Uterus (tissue), 4 donors: ENCODE measurements around the gene RPF1. TPM values are rescaled to one million over a fixed set of nuclear protein-coding genes. Genes with fewer than 3 reads are reported as not detected.
"Not testable (repeated sequence)": the region's sequence is repeated elsewhere in the genome, so short reads cannot be mapped to it uniquely, and the experiment has no call there.

ENCODE experiments used
- DNase-seq, 2 donors: peaks; one replicate each; pipeline ENCODE4 v3.0.0-alpha.2; 2019 to 2020
- H3K27ac ChIP-seq, 2 donors: fragments of 200-600 bp; sonication (generic); 1 replicate in 1 of 2; 2 replicates in 1 of 2; pipeline ENCODE4 v1.5.1; 2016 to 2018
- H3K27me3 ChIP-seq, 2 donors: fragments of 200-600 bp; sonication (generic); one replicate each; pipeline ENCODE4 v1.5.1; 2018 to 2019; ENCODE audit warnings: control low read depth in 1 of 2
- H3K36me3 ChIP-seq, 2 donors: fragments of 200-600 bp; sonication (generic); one replicate each; pipeline ENCODE4 v1.5.1; 2019; ENCODE audit warnings: control low read depth in 1 of 2
- H3K4me1 ChIP-seq, 2 donors: fragments of 200-600 bp; sonication (generic); one replicate each; pipeline ENCODE4 v1.5.1; 2018 to 2019; ENCODE audit warnings: control low read depth in 1 of 2
- H3K4me3 ChIP-seq, 2 donors: fragments of 200-600 bp; sonication (generic); 1 replicate in 1 of 2; 2 replicates in 1 of 2; pipeline ENCODE4 v1.5.1; 2018 to 2019; ENCODE audit warnings: mild to moderate bottlenecking in 1 of 2
- H3K9me3 ChIP-seq, 2 donors: fragments of 200-600 bp; sonication (generic); one replicate each; pipeline ENCODE4 v1.5.1; 2019; ENCODE audit warnings: control low read depth in 1 of 2
- CTCF ChIP-seq, 4 experiments: fragments of 200-600 bp in 2 of 4; fragments of 450-650 bp in 2 of 4; sonication (generic) in 2 of 4; IDR thresholded peaks; one replicate each; pipeline ENCODE4 v1.5.1; 2016 to 2019; ENCODE audit warnings: antibody characterized with exemption in 4 of 4, mild to moderate bottlenecking in 2 of 4, moderate library complexity in 1 of 4
- POLR2A ChIP-seq, 2 donors: fragments of 450-650 bp; IDR thresholded peaks; one replicate each; pipeline ENCODE4 v1.6.1; 2016; ENCODE audit warnings: antibody characterized with exemption in 2 of 2, mild to moderate bottlenecking in 1 of 2, moderate library complexity in 1 of 2
- intact Hi-C: fragments of 100-400 bp; cut with DNase I; formaldehyde crosslinking; loops from one replicate; pipeline ENCODE4 v1.15.1; 2023; ENCODE audit warnings: low total_unique reads
- total RNA-seq, 4 donors: library from RNA; depleted of rRNA in 3 of 4; stranded (reverse); fragments of >200 nt in 3 of 4; gene quantifications; one replicate each; pipeline versions ENCODE4 v1.1.0 to v1.2.4, GENCODE V29; 2014 to 2023
- donor health status: DM: yes; HTN: yes; CAD: no.

RPF1 gene
- total RNA-seq, 4 donors from 2014 or later = 27.8 to 72.9 (median 46.7) TPM

GRCh38 chr1:84434801-84435549, 44.1 kb upstream of the RPF1 start:
- H3K27me3 ChIP-seq = no peaks in the 10 kb centered on the region
- H3K9me3 ChIP-seq = no peaks in the 10 kb centered on the region
- TF ChIP-seq CTCF (IDR thresholded peaks at IDR 0.05) = no peak
- no peak for TF ChIP-seq POLR2A (IDR thresholded peaks at IDR 0.05)
- no peak for DNase-seq
- intact Hi-C loops = loop anchor here (10.0 kb wide), 2 partner anchors 290 to 500 kb away; partner anchors contain the start of gene PRKACB
- no peaks in the 10 kb centered on the region for H3K4me1 ChIP-seq
- H3K36me3 ChIP-seq = no peaks in the 10 kb centered on the region
- no peak overlapping the region for H3K27ac ChIP-seq
- no peak overlapping the region for H3K4me3 ChIP-seq

- H3K27ac ChIP-seq = no peak overlapping the region
- TF ChIP-seq CTCF (IDR thresholded peaks at IDR 0.05) = no peak
- no peak for TF ChIP-seq POLR2A (IDR thresholded peaks at IDR 0.05)
Observed at GRCh38 chr1:84436876-84437655, 42.0 kb upstream of the RPF1 start.

GRCh38 chr1:84442256-84442655, 36.8 kb upstream of the RPF1 start:
- no peaks in the 10 kb centered on the region for H3K4me1 ChIP-seq
- no peak for DNase-seq
- peak; percentile 44 to 67 (median 52) for TF ChIP-seq CTCF (IDR thresholded peaks at IDR 0.05)
- no peak for TF ChIP-seq POLR2A (IDR thresholded peaks at IDR 0.05)
- H3K9me3 ChIP-seq = no peaks in the 10 kb centered on the region
- H3K27ac ChIP-seq = no peak overlapping the region
- intact Hi-C loops = no loop called here
- H3K4me3 ChIP-seq = no peak overlapping the region
- no peaks in the 10 kb centered on the region for H3K36me3 ChIP-seq
- H3K27me3 ChIP-seq = no peaks in the 10 kb centered on the region

More at GRCh38 chr1:84436876-84437655, 42.0 kb upstream of the RPF1 start:
- no peaks in the 10 kb centered on the region for H3K4me1 ChIP-seq
- no peak for DNase-seq
- H3K4me3 ChIP-seq = no peak overlapping the region
- H3K27me3 ChIP-seq = no peaks in the 10 kb centered on the region
- intact Hi-C loops = loop anchor here (10.0 kb wide), 2 partner anchors 292 to 502 kb away; partner anchors contain the start of gene PRKACB
- H3K36me3 ChIP-seq = no peaks in the 10 kb centered on the region
- H3K9me3 ChIP-seq = no peaks in the 10 kb centered on the region

- H3K4me3 ChIP-seq, H3K9me3 ChIP-seq, DNase-seq, H3K4me1 ChIP-seq, H3K27me3 ChIP-seq, intact Hi-C loops, H3K36me3 ChIP-seq, H3K27ac ChIP-seq: not testable (repeated sequence)
Observed at GRCh38 chr1:84442747-84443646, 36.1 kb upstream of the RPF1 start.

- intact Hi-C loops, DNase-seq, H3K4me3 ChIP-seq, H3K27ac ChIP-seq, H3K4me1 ChIP-seq, H3K9me3 ChIP-seq, H3K27me3 ChIP-seq, H3K36me3 ChIP-seq: not testable (repeated sequence)
Observed at GRCh38 chr1:84448704-84449103, 30.4 kb upstream of the RPF1 start.
